Stimulated activated CD4-positive, alpha-beta T cell treated with anti-CD3 and anti-CD28 coated beads, Interleukin-2, amount 100 ng/mL, for 4 hours (primary cell): ENCODE data around the gene SPATA25.
A peak's percentile ranks its signal among the peaks of the same experiment; 100 is the strongest.
"Not testable (repeated sequence)": the region's sequence is repeated elsewhere in the genome, so short reads cannot be mapped to it uniquely, and the experiment has no call there.

Source experiments
- DNase-seq: peaks from one replicate; pipeline ENCODE4 v3.0.0-alpha.2; 2020; ENCODE audit warnings: low read depth

SPATA25 gene

DNA sequence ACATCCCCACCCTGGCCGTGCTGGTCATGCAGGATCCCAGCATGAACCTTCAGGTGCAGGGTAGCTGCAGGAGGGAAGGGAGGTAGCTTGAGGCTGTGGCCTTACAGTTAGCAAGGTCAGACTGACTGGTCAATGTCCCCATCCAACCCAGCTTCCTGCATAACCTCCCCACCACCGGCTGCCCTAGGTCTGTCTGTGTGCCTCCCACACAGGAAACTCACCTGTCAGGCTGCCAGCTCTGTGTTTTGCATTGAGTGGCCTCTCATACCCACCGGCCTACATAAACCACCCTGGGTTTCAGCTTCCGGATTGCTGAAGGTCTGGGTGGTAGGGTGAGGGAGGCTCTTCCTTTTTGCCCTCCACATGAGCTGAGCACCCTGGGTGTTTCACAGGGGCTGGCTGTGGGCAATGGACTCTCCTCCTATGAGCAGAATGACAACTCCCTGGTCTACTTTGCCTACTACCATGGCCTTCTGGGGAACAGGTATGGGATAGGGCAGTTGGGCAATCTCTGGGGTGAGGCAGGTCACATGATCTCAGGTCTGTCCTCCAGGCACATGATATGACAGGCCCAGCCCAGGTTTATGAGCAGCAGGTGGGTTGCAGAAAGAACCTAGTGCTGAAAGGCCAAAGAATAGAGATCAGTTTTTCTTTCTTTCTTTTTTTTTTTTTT is 5.5 kb upstream of the SPATA25 start:
- DNase-seq: no peak

- no peak for DNase-seq
Measured at GRCh38 chr20:45892049-45892825, 4.8 kb upstream of the SPATA25 start.

DNA sequence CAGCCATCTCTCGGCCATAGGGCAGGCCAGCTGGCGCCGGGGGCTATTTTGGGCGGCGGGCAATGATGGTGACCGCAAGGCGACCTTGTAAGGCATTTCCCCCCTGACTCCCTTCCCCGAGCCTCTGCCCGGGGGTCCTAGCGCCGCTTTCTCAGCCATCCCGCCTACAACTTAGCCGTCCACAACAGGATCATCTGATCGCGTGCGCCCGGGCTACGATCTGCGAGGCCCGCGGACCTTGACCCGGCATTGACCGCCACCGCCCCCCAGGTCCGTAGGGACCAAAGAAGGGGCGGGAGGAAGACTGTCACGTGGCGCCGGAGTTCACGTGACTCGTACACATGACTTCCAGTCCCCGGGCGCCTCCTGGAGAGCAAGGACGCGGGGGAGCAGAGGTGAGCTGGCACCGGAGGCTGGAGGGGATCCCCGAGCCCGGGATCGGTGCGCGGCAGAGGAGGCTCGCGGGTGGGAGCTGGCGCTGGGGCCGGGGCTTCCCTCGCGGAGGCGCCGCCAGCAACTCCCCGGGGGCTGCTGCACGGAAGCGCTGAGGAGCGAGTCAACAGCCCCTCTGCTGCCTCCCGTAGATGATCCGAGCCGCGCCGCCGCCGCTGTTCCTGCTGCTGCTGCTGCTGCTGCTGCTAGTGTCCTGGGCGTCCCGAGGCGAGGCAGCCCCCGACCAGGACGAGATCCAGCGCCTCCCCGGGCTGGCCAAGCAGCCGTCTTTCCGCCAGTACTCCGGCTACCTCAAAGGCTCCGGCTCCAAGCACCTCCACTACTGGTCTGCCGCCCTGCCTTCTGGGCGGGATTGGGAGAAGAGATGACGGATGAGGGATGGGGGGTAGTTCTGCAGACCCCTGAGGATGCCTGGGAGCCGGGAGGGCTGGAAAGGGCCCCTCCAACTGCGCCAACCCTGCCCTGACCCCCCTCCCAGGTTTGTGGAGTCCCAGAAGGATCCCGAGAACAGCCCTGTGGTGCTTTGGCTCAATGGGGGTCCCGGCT is 3.9 kb upstream of the SPATA25 start, which contains the start of the genes CTSA and NEURL2:
Gene CTSA (plus strand): TSS at position 351 of the 999 bp plus-strand sequence. CDS start 234 bp downstream, at position 585.
Gene NEURL2 (minus strand): TSS at position 224 of the 999 bp plus-strand sequence. CDS start 217 bp downstream, at position 7.
- peak; percentile 83 for DNase-seq

- DNase-seq: peak; percentile 27
Measured at GRCh38 chr20:45890077-45890984, 2.9 kb upstream of the SPATA25 start.

GRCh38 chr20:45888681-45889080 is 1.3 kb upstream of the SPATA25 start:
- no peak for DNase-seq

- DNase-seq: no peak
Measured at GRCh38 chr20:45886590-45887345, 654 bp downstream of the SPATA25 start.

DNA sequence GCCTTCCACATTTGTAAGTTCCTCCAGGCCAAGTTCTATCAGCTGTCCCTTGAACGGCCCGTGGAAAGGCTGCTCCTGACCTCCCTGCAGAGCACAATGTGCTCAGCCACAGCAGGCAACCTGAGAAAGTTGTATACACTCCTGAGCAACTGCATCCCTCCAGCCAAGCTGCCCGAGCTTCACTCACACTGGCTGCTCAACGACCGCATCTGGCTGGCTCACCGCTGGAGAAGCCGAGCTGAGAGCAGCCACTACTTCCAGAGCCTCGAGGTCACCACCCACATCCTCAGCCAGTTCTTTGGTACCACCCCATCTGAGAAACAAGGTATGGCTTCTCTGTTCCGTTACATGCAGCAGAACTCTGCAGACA is 4.3 kb downstream of the SPATA25 start:
- DNase-seq: no peak

GRCh38 chr20:45882469-45883099 is 4.8 kb downstream of the SPATA25 start:
- no peak for DNase-seq

DNA sequence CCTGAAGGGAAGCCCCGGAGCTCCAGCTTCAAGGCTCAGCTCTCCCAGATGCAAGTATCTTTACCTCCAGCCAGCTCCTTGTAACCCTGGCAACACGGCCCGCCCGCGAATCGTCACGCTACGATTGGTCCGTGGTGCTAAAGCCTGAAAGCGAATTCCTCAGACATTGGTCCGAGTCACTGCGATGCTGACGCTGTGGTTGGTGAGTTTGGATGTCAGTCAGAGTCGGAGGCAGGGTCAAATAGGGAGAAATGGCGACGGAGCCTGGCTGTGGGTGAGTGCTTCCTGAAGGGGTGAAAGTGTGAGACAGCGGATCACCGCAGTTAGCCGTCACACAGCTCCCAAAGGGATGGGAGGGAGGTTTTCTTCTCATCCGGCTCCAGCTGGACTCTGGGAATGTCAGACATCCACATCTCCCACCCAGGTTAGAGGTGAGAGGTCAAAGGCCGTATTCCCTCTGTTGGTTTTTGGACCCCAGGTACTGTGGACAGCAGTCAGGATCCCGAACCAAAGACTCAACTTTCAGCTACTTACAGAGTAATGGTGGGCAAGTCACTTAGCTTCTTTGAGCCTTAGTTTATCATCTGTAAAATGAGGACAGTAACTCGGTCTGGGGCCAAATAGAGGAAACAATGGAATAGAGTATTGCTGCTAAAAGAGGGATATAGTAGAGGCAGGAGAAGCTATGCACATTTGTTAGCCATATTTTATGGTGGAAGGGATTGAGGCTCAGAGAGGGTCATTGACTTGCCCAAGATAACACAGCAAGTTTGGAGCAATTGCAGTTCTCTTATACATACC is 6.2 kb downstream of the SPATA25 start, which contains the start of gene ZSWIM1:
Gene ZSWIM1 (plus strand): TSS at position 240 of the 801 bp plus-strand sequence. CDS start 1,366 bp downstream, outside the sequence.
- peak; percentile 97 for DNase-seq

DNA sequence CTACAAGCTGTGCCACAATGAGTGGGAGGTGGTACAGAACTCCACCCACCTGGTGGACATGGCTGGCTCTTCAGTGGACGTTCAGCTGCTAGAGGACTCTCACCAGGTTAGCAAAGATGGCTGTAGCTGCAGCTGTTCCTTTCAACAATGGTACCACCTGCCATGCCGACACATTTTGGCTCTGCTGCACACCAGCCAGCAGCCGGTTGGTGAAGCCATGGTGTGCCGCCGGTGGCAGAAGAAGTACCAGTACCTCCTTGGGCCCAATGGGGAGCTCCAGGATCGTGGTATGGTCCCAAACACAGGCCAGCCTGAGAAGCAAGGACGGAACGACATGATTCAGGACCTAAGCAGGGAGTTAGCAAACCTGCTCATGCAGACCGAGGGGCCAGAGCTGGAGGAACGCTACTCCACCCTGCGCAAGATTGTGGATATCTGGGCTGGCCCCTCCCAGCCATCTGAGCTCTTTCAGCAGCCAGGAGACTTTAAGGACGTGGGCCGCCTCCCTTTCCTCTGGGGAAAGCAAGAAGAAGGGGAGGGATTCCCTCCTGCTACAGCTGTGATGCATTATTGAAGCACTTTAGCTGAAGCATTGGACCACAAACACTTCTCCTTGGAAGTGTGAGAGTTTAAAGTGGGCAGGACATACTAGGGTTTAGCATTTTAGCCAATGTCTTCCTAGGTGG is 9.2 kb downstream of the SPATA25 start:
- no peak for DNase-seq

DNA sequence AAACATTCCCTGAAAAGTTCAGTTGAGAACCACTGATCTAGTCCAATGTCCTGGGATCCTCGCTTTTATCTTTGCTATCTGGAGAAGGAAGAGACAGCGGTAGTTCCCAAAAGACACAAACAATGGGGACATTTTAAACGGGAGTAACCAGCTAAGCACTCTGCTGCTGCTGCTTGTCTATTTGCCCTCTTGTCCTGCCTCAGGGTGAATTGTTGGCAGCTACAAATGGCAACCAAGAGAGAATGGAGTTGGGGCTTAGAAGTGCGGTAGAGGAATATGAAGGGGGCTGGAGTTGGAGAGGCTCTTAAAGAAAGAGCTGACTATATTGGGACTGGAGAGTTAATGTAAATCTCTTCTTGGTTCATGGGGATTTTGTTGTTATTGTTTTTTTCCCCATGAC is 12.8 kb downstream of the SPATA25 start:
- no peak for DNase-seq

- DNase-seq: not testable (repeated sequence)
Measured at GRCh38 chr20:45874104-45874481, 13.3 kb downstream of the SPATA25 start.

DNA sequence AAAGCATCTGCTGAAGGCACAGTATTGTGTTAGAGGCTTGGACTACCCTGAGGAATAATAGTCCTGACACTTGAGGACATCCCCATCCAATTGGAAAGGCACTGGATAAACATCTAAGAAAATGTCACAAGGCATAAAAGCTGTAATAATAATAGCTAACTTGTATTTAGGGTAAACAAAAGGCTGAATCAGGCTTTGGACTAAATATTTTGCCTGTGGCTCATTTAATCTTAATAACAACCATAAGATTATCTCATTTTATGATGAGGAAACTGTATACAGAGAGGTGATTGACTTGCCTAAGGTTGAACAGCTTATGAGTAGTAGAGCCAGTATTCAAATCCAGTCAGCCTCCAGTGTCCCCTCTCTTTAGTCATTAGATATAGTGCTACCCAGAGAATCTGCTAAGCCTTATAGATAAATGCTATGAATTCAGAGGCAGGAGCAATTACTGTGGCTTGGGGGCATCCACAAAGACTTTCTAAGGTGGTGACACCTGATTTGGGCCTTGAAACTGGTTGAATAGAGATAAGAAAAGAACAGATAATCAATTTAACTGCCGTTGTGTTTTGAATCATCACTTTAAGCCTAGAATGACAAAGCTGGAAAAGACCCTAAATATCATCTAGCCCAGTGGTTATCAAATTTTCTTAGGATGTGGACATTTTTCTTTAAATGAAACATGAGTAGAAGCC is 13.9 kb downstream of the SPATA25 start:
- no peak for DNase-seq

- no peak for DNase-seq
Measured at GRCh38 chr20:45872626-45873025, 14.8 kb downstream of the SPATA25 start.

GRCh38 chr20:45867819-45868176 is 19.6 kb downstream of the SPATA25 start:
- no peak for DNase-seq

DNA sequence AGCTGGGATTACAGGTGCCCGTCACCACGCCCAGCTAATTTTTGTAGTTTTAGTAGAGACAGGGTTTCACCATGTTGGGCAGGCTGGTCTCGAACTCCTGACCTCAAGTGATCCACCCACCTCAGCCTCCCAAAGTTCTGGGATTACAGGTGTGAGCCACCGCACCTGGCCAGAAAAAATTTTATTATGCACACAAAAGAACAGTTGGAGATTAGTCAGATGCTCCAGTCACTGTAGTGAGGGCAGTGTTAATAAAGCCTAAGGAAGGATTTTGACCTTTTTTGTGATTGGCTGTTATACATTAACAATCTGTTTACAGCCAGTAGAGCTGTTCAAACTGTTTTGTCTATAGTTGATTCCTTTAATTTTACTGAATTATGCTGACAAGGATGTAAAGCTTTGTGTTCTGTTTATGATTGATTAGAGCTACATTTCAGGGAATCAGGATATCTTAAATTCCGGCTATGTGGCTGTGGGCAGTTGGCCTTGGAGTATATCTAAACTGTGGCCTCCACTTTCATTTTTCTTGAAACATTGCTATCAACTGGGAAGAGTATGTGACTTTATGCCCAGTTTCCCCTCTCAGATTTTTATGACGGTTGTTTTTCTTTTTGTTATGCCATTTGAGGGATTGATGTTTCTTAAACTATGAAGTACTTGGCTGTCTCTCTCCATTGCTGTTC is 20.1 kb downstream of the SPATA25 start:
- DNase-seq: no peak

DNA sequence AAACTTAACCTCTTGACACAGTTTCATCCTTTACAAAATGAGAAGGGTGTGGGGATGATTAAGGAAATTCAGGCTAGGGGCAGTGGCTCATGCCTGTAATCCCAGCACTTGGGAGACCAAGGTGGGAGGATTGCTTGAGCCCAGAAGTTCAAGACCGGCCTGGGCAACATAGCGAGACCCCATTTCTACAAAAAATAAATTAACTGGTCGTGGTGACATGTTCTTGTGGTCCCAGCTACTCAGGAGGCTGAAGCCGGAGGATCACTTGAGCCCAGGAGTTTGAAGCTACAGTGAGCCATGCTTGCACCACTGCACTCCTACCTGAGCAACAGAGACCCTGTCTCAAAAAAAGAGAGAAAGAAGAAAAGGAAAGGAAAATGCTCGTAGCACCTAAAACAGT is 21.0 kb downstream of the SPATA25 start:
- DNase-seq: no peak
